ENCODE measurements around the gene TOM1L1.

The TOM1L1 gene

DNA sequence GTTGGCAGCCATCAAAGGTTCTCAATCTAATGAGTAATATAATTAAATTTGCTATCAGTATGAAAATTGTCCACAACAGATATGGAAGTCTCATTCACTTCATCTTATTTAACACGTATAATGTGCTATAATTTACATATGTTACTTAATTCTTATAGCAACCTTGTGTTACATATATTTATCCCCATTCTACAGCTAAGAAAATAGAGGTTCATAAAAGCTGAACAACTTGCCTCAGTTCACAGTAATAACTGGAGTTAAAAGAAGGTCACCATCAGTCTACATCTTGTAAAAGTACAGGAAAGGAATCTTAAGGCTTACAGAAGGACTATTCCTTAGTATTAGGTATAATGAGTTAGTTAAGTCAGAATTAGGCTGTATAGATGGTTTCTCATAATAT, 95.8 kb downstream of the TOM1L1 start:
- Histone ChIP-seq H3K27me3 (ENCODE audit: low read length) (no peaks in the 10 kb centered on the region), H3K9me3 (ENCODE audit: insufficient read depth, low read length) (no peaks in the 10 kb centered on the region), H2AFZ (ENCODE audit: low read depth, low read length, severe bottlenecking) (no peak overlapping the region), H3K9ac (ENCODE audit: low read length) (no peak overlapping the region), H3K4me3 (ENCODE audit: insufficient read depth, low read length, poor library complexity, severe bottlenecking) (no peak overlapping the region), H3K79me2 (ENCODE audit: insufficient read depth, low read length) (no peaks in the 10 kb centered on the region), H3K27ac (ENCODE audit: low read depth, low read length) (no peak overlapping the region), H3F3A (ENCODE audit: insufficient read depth) (0 out of 2 replicates have a peak, but pooled peaks cover 3% of the 10 kb centered on the region), H3K4me2 (ENCODE audit: low read depth, low read length, poor library complexity, severe bottlenecking) (no peak overlapping the region), H3K36me3 (ENCODE audit: low read length) (peaks cover 4% of the 10 kb centered on the region; the same call in 1 of the 2 replicates), H3K9me2 (replicated peaks; ENCODE audit: insufficient read depth, low read length) (no peaks in the 10 kb centered on the region), H4K20me1 (ENCODE audit: low read depth, low read length) (no peaks in the 10 kb centered on the region)
- TF ChIP-seq, protein P1, sequence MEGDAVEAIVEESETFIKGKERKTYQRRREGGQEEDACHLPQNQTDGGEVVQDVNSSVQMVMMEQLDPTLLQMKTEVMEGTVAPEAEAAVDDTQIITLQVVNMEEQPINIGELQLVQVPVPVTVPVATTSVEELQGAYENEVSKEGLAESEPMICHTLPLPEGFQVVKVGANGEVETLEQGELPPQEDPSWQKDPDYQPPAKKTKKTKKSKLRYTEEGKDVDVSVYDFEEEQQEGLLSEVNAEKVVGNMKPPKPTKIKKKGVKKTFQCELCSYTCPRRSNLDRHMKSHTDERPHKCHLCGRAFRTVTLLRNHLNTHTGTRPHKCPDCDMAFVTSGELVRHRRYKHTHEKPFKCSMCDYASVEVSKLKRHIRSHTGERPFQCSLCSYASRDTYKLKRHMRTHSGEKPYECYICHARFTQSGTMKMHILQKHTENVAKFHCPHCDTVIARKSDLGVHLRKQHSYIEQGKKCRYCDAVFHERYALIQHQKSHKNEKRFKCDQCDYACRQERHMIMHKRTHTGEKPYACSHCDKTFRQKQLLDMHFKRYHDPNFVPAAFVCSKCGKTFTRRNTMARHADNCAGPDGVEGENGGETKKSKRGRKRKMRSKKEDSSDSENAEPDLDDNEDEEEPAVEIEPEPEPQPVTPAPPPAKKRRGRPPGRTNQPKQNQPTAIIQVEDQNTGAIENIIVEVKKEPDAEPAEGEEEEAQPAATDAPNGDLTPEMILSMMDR (IDR thresholded peaks at IDR 0.05; ENCODE audit: insufficient read depth, low read length, poor library complexity, severe bottlenecking): no peak
- TF ChIP-seq EZH2phosphoT487 (conservative IDR thresholded peaks at IDR 0.05; ENCODE audit: low read length): no peak

DNA sequence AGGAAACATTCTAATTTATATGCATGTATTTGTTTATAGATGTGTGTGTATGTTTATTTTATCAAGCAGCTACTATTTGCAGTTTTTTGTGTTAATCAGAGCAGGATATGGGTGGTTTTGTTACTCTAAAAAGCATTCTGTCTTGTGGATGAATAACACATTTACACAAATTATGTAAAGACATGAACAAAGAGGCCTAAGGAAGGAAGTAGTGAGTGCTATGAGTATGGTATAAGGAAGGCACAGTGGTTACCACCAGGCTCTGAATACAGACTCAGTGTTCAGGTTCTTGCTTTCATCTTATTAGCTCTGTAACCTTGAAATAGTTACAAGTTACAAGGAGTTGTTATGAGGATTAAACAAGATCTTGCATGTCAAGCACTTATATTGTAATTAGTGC, 101.8 kb downstream of the TOM1L1 start:
- Histone ChIP-seq H2AFZ (ENCODE audit: low read depth, low read length, severe bottlenecking) (no peak overlapping the region), H3F3A (ENCODE audit: insufficient read depth) (0 out of 2 replicates have a peak, but pooled peaks cover 3% of the 10 kb centered on the region), H3K36me3 (ENCODE audit: low read length) (peaks cover 4% of the 10 kb centered on the region; the same call in 1 of the 2 replicates), H4K20me1 (ENCODE audit: low read depth, low read length) (no peaks in the 10 kb centered on the region; the same call in 1 of the 2 replicates), H3K4me2 (ENCODE audit: low read depth, low read length, poor library complexity, severe bottlenecking) (no peak overlapping the region), H3K9me3 (ENCODE audit: insufficient read depth, low read length) (no peaks in the 10 kb centered on the region), H3K4me3 (ENCODE audit: insufficient read depth, low read length, poor library complexity, severe bottlenecking) (no peak overlapping the region), H3K9ac (ENCODE audit: low read length) (no peak overlapping the region), H3K27me3 (ENCODE audit: low read length) (no peaks in the 10 kb centered on the region), H3K9me2 (replicated peaks; ENCODE audit: insufficient read depth, low read length) (no peaks in the 10 kb centered on the region), H3K27ac (ENCODE audit: low read depth, low read length) (no peak overlapping the region), H3K79me2 (ENCODE audit: insufficient read depth, low read length) (no peaks in the 10 kb centered on the region)
- TF ChIP-seq, protein P1 (IDR thresholded peaks at IDR 0.05; ENCODE audit: insufficient read depth, low read length, poor library complexity, severe bottlenecking): no peak
- TF ChIP-seq EZH2phosphoT487 (conservative IDR thresholded peaks at IDR 0.05; ENCODE audit: low read length): no peak

DNA sequence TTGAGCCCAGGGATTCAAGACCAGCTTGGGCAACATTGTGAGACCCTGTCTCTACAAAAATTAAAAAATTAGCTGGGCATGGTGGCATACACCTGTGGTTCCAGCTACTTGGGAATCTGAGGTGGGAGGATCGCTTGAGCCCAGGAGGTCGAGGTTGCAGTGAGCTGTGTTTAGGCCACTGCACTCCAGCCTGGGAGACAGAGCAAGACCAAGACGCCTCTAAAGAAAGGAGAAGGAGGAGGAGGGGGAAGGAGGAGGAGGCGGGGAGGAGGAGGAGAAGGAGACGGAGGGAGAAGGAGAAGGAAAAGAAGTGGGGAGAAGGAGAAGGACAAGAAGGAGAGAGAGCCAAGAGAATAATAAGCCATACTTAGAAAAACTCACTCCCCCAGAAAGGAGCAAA, 103.8 kb downstream of the TOM1L1 start:
- H3K9me3 ChIP-seq (ENCODE audit: insufficient read depth, low read length): no peaks in the 10 kb centered on the region
- H3K27me3 ChIP-seq (ENCODE audit: low read length): no peaks in the 10 kb centered on the region
- no peaks in the 10 kb centered on the region for H3K79me2 ChIP-seq (ENCODE audit: insufficient read depth, low read length)
- no peak overlapping the region for H3K4me3 ChIP-seq (ENCODE audit: insufficient read depth, low read length, poor library complexity, severe bottlenecking)
- peaks cover under 1% of the 10 kb centered on the region; the same call in 1 of the 2 replicates for H3K36me3 ChIP-seq (ENCODE audit: low read length)
- no peak overlapping the region for H3K4me2 ChIP-seq (ENCODE audit: low read depth, low read length, poor library complexity, severe bottlenecking)
- H2AFZ ChIP-seq (ENCODE audit: low read depth, low read length, severe bottlenecking): no peak overlapping the region
- 0 out of 2 replicates have a peak, but pooled peaks cover 3% of the 10 kb centered on the region for H3F3A ChIP-seq (ENCODE audit: insufficient read depth)
- H3K9ac ChIP-seq (ENCODE audit: low read length): no peak overlapping the region
- TF ChIP-seq, protein P1 (IDR thresholded peaks at IDR 0.05; ENCODE audit: insufficient read depth, low read length, poor library complexity, severe bottlenecking): no peak
- no peak for TF ChIP-seq EZH2phosphoT487 (conservative IDR thresholded peaks at IDR 0.05; ENCODE audit: low read length)
- H3K27ac ChIP-seq (ENCODE audit: low read depth, low read length): no peak overlapping the region
- no peaks in the 10 kb centered on the region for H3K9me2 ChIP-seq (replicated peaks; ENCODE audit: insufficient read depth, low read length)
- no peaks in the 10 kb centered on the region; the same call in 1 of the 2 replicates for H4K20me1 ChIP-seq (ENCODE audit: low read depth, low read length)
